CD14-positive monocyte (primary cell): ENCODE results near the gene RWDD2A. TPM values are rescaled to one million over a fixed set of nuclear protein-coding genes. Genes with fewer than 3 reads are reported as not detected.

ENCODE experiments used
- DNase-seq, 3 donors: peaks; one replicate each; pipeline ENCODE4 v3.0.0-alpha.2; 2011 to 2022
- H2AFZ ChIP-seq: 2 replicates; pipeline ENCODE4 v1.6.0; 2012; ENCODE audit warnings: mild to moderate bottlenecking, low read depth, low read length, inconsistent platforms; ENCODE audit not compliant: insufficient read depth, poor library complexity, severe bottlenecking
- H3K27ac ChIP-seq, 2 donors: 1 replicate in 1 of 2; 2 replicates in 1 of 2; pipeline ENCODE4 v1.5.1; 2012 to 2013; ENCODE audit warnings: low read length in 2 of 2, control low read depth in 1 of 2, inconsistent platforms in 1 of 2, low read depth in 1 of 2, mild to moderate bottlenecking in 1 of 2
- H3K27me3 ChIP-seq, 2 donors: one replicate each; pipeline versions ENCODE4 v1.6.0 to v1.6.1; 2011 to 2013; ENCODE audit warnings: low read length in 2 of 2; ENCODE audit not compliant: control insufficient read depth in 2 of 2, insufficient read depth in 2 of 2
- H3K36me3 ChIP-seq, 2 donors: replicated peaks in 1 of 2; 1 replicate in 1 of 2; 2 replicates in 1 of 2; pipeline versions ENCODE4 v1.5.1 to v1.6.1; 2012 to 2013; ENCODE audit warnings: low read length in 2 of 2, control low read depth in 1 of 2, inconsistent platforms in 1 of 2, mild to moderate bottlenecking in 1 of 2; ENCODE audit not compliant: insufficient read depth in 2 of 2, control insufficient read depth in 1 of 2
- H3K4me1 ChIP-seq, 2 donors: 1 replicate in 1 of 2; 2 replicates in 1 of 2; pipeline versions ENCODE4 v1.5.1 to v1.6.1; 2012 to 2013; ENCODE audit warnings: low read length in 2 of 2, control low read depth in 1 of 2, inconsistent platforms in 1 of 2, mild to moderate bottlenecking in 1 of 2, moderate library complexity in 1 of 2; ENCODE audit not compliant: insufficient read depth in 2 of 2, control insufficient read depth in 1 of 2
- H3K4me2 ChIP-seq: replicated peaks from 2 replicates; pipeline ENCODE3; 2012; ENCODE audit warnings: low read length, moderate library complexity, mild to moderate bottlenecking; ENCODE audit not compliant: poor library complexity, severe bottlenecking; ENCODE audit errors: extremely low read depth
- H3K4me3 ChIP-seq, 3 experiments: fragments of 200-600 bp in 1 of 3; sonication (generic) in 1 of 3; replicated peaks in 1 of 3; 1 replicate in 2 of 3; 2 replicates in 1 of 3; pipeline ENCODE4 v1.5.1; 2011 to 2013; ENCODE audit warnings: low read length in 3 of 3, mild to moderate bottlenecking in 3 of 3, control low read depth in 2 of 3, low read depth in 2 of 3, inconsistent platforms in 1 of 3, moderate library complexity in 1 of 3
- H3K79me2 ChIP-seq: 2 replicates; pipeline ENCODE4 v1.6.0; 2012; ENCODE audit warnings: mild to moderate bottlenecking, control low read depth, inconsistent platforms, low read length, moderate library complexity; ENCODE audit not compliant: insufficient read depth
- H3K9ac ChIP-seq: 2 replicates; pipeline ENCODE4 v1.6.0; 2017; ENCODE audit warnings: low read length, mild to moderate bottlenecking; ENCODE audit not compliant: insufficient read depth, poor library complexity, severe bottlenecking
- H3K9me3 ChIP-seq, 2 donors: replicated peaks in 1 of 2; 1 replicate in 1 of 2; 2 replicates in 1 of 2; pipeline versions ENCODE4 v1.5.1 to v1.6.1; 2012 to 2013; ENCODE audit warnings: low read length in 2 of 2, control low read depth in 1 of 2; ENCODE audit not compliant: control insufficient read depth in 1 of 2, insufficient read depth in 1 of 2
- H4K20me1 ChIP-seq: 2 replicates; pipeline ENCODE4 v1.6.0; 2012; ENCODE audit warnings: mild to moderate bottlenecking, low read length, control low read depth, moderate library complexity; ENCODE audit not compliant: insufficient read depth
- H3K27ac Mint-ChIP-seq, 7 donors: one replicate each; pipeline ENCODE4 v1.8.0; 2020; ENCODE audit warnings: mild to moderate bottlenecking in 7 of 7, mixed read lengths in 7 of 7, moderate library complexity in 6 of 7, inconsistent platforms in 2 of 7
- H3K27me3 Mint-ChIP-seq, 3 donors: one replicate each; pipeline ENCODE4 v1.8.0; 2021 to 2022; ENCODE audit warnings: low read depth in 3 of 3, mild to moderate bottlenecking in 3 of 3, mixed read lengths in 3 of 3, moderate library complexity in 3 of 3, inconsistent platforms in 1 of 3
- H3K36me3 Mint-ChIP-seq, 2 donors: one replicate each; pipeline ENCODE4 v1.8.0; 2020; ENCODE audit warnings: mixed read lengths in 2 of 2, inconsistent platforms in 1 of 2, mild to moderate bottlenecking in 1 of 2
- H3K4me1 Mint-ChIP-seq: one replicate; pipeline ENCODE4 v1.8.0; 2020; ENCODE audit warnings: mild to moderate bottlenecking, mixed read lengths
- H3K4me3 Mint-ChIP-seq, 2 donors: one replicate each; pipeline ENCODE4 v1.8.0; 2020; ENCODE audit warnings: mild to moderate bottlenecking in 2 of 2, mixed read lengths in 2 of 2, moderate library complexity in 1 of 2
- H3K9me3 Mint-ChIP-seq, 7 donors: one replicate each; pipeline ENCODE4 v1.8.0; 2020 to 2022; ENCODE audit warnings: mixed read lengths in 7 of 7, mild to moderate bottlenecking in 6 of 7, moderate library complexity in 6 of 7, inconsistent platforms in 2 of 7
- CTCF ChIP-seq: fragments of 200-600 bp; IDR thresholded peaks from one replicate; pipeline ENCODE4 v1.8.0; 2022; ENCODE audit warnings: antibody characterized with exemption, mild to moderate bottlenecking
- whole genome bisulfite sequencing: methylation state at CpG from one replicate; pipeline ENCODE4 v1.1.5; 2013; ENCODE audit warnings: missing lambda C conversion rate; ENCODE audit not compliant: insufficient coverage; 5-methylcytosine and 5-hydroxymethylcytosine counted together
- intact Hi-C, 2 donors: fragments of 100-400 bp; cut with micrococcal nuclease; formaldehyde crosslinking; loops; one replicate each; pipeline versions ENCODE4 v1.15.0 to v1.15.1; 2023
- polyA plus RNA-seq, 3 donors: library from polyadenylated mRNA; depleted of rRNA in 1 of 3; unstranded in 2 of 3; stranded (reverse) in 1 of 3; fragments of 300-500 nt in 2 of 3; fragments of >200 nt in 1 of 3; fragmentation: Illumina TruSeq in 2 of 3; gene quantifications; 1 replicate in 2 of 3; 2 replicates in 1 of 3; pipeline ENCODE4 v1.2.3, GENCODE V29; 2012 to 2021

The RWDD2A gene
- polyA plus RNA-seq, 3 donors: 0.77 to 1.2 (median 1.1) TPM

GRCh38 chr6:83183082-83183828 is 9.9 kb upstream of the RWDD2A start:
- no peaks in the 10 kb centered on the region for H3K79me2 ChIP-seq
- 82% methylated on average over 6 of the region's 9 CpGs for WGBS
- no peaks in the 10 kb centered on the region for H3K4me1 ChIP-seq
- H3K27ac ChIP-seq: no peak overlapping the region
- Mint-ChIP-seq H3K27ac (no peak overlapping the region), H3K36me3 (peaks cover 61 to 76% of the 10 kb centered on the region in 2 donors), H3K4me3 (no peak overlapping the region), H3K9me3 (peaks cover 0 to 2% (median 0%) of the 10 kb centered on the region in 7 donors), H3K4me1 (no peaks in the 10 kb centered on the region), H3K27me3 (no peaks in the 10 kb centered on the region)
- no peaks in the 10 kb centered on the region for H4K20me1 ChIP-seq
- no peaks in the 10 kb centered on the region for H3K27me3 ChIP-seq
- intact Hi-C loops: no loop called here
- no peaks in the 10 kb centered on the region for H3K9me3 ChIP-seq
- peaks cover 54 to 88% of the 10 kb centered on the region in 2 donors for H3K36me3 ChIP-seq
- no peak for TF ChIP-seq CTCF
- no peak overlapping the region for H2AFZ ChIP-seq
- H3K4me2 ChIP-seq: no peak overlapping the region
- no peak overlapping the region for H3K9ac ChIP-seq
- no peak for DNase-seq
- H3K4me3 ChIP-seq: no peak overlapping the region

GRCh38 chr6:83185096-83185495 is 8.1 kb upstream of the RWDD2A start:
- WGBS: 100% methylated on average over 2 of the region's 2 CpGs
- TF ChIP-seq CTCF: no peak
- no peak overlapping the region for H3K4me3 ChIP-seq
- Mint-ChIP-seq H3K9me3 (peaks cover 0 to 2% (median 0%) of the 10 kb centered on the region in 7 donors), H3K27me3 (no peaks in the 10 kb centered on the region), H3K4me1 (no peaks in the 10 kb centered on the region), H3K36me3 (peaks cover 69 to 74% of the 10 kb centered on the region in 2 donors), H3K4me3 (no peak overlapping the region), H3K27ac (no peak overlapping the region)
- peaks cover 50 to 92% of the 10 kb centered on the region in 2 donors for H3K36me3 ChIP-seq
- no peak for DNase-seq
- no peaks in the 10 kb centered on the region for H3K27me3 ChIP-seq
- no peaks in the 10 kb centered on the region for H3K79me2 ChIP-seq
- H3K27ac ChIP-seq: no peak overlapping the region
- no peak overlapping the region for H3K9ac ChIP-seq
- H4K20me1 ChIP-seq: no peaks in the 10 kb centered on the region
- H2AFZ ChIP-seq: no peak overlapping the region
- no peaks in the 10 kb centered on the region for H3K4me1 ChIP-seq
- intact Hi-C loops: no loop called here
- no peaks in the 10 kb centered on the region for H3K9me3 ChIP-seq
- no peak overlapping the region for H3K4me2 ChIP-seq
